HepG2 (cell line): ENCODE results near the gene EMILIN3. TPM values are rescaled to one million over a fixed set of nuclear protein-coding genes. Genes with fewer than 3 reads are reported as not detected.

Experiments used
- AKAP8 ChIP-seq: sonication (generic); formaldehyde crosslinking; IDR thresholded peaks from 2 replicates; pipeline ENCODE4 v1.5.1; 2020; ENCODE audit warnings: mild to moderate bottlenecking, missing genetic modification reagents
- CREB1 ChIP-seq, 2 experiments: fragments of 450-650 bp in 1 of 2; IDR thresholded peaks; 2 replicates each; pipeline ENCODE4 v1.6.1; 2016 to 2017; ENCODE audit warnings: control low read depth in 1 of 2, mild to moderate bottlenecking in 1 of 2, missing compliant biosample characterization in 1 of 2, missing genetic modification characterization in 1 of 2
- ETV6 ChIP-seq: sonication (generic); formaldehyde crosslinking; conservative IDR thresholded peaks from 2 replicates; pipeline ENCODE4 v1.4.0; 2020; ENCODE audit warnings: missing genetic modification reagents
- FLYWCH1 ChIP-seq: sonication (generic); formaldehyde crosslinking; IDR thresholded peaks from 2 replicates; pipeline ENCODE4 v1.8.1; 2023; ENCODE audit warnings: mild to moderate bottlenecking, missing genetic modification reagents
- HIVEP1 ChIP-seq: sonication (generic); formaldehyde crosslinking; IDR thresholded peaks from 2 replicates; pipeline ENCODE4 v1.4.0; 2020; ENCODE audit warnings: mild to moderate bottlenecking, missing genetic modification reagents
- HNF4A ChIP-seq: sonication (generic); formaldehyde crosslinking; IDR thresholded peaks from 2 replicates; pipeline ENCODE4 v1.4.0; 2020; ENCODE audit warnings: missing genetic modification reagents
- KAT8 ChIP-seq: IDR thresholded peaks from 2 replicates; pipeline ENCODE4 v1.6.1; 2016; ENCODE audit warnings: missing genetic modification reagents, missing compliant biosample characterization
- NR2F2 ChIP-seq: IDR thresholded peaks from 2 replicates; pipeline ENCODE4 v1.6.1; 2012; ENCODE audit warnings: low read depth, inconsistent platforms, borderline replicate concordance
- PHF21A ChIP-seq: sonication (generic); formaldehyde crosslinking; IDR thresholded peaks from 2 replicates; pipeline ENCODE4 v1.5.0; 2020; ENCODE audit warnings: mild to moderate bottlenecking, missing genetic modification reagents
- PHF8 ChIP-seq: sonication (generic); formaldehyde crosslinking; IDR thresholded peaks from 2 replicates; pipeline ENCODE4 v1.5.0; 2020; ENCODE audit warnings: missing genetic modification reagents
- RBM22 ChIP-seq: fragments of 200-400 bp; formaldehyde crosslinking; optimal IDR thresholded peaks from 2 replicates; pipeline ENCODE3; 2017; ENCODE audit warnings: mild to moderate bottlenecking, low read length, moderate library complexity
- ZKSCAN8 ChIP-seq: IDR thresholded peaks from 2 replicates; pipeline ENCODE4 v1.6.1; 2016; ENCODE audit warnings: borderline replicate concordance, missing genetic modification reagents, missing compliant biosample characterization
- ZNF367 ChIP-seq: sonication (generic); formaldehyde crosslinking; IDR thresholded peaks from 2 replicates; pipeline ENCODE4 v1.4.0; 2020; ENCODE audit warnings: missing genetic modification reagents, borderline replicate concordance
- ZNF709 ChIP-seq: sonication (generic); formaldehyde crosslinking; IDR thresholded peaks from 2 replicates; pipeline ENCODE4 v1.5.0; 2020; ENCODE audit warnings: mild to moderate bottlenecking, missing genetic modification reagents
- ZNF772 ChIP-seq: sonication (generic); formaldehyde crosslinking; IDR thresholded peaks from 2 replicates; pipeline ENCODE4 v1.5.0; 2020; ENCODE audit warnings: mild to moderate bottlenecking, missing genetic modification reagents
- ZNF883 ChIP-seq: sonication (generic); formaldehyde crosslinking; IDR thresholded peaks from 2 replicates; pipeline ENCODE4 v1.5.1; 2020; ENCODE audit warnings: mild to moderate bottlenecking, missing genetic modification reagents; ENCODE audit errors: not compliant biosample characterization
- ZSCAN20 ChIP-seq: sonication (generic); formaldehyde crosslinking; IDR thresholded peaks from 2 replicates; pipeline ENCODE4 v1.4.0; 2020; ENCODE audit warnings: missing genetic modification reagents, mild to moderate bottlenecking, borderline replicate concordance
- polyA plus RNA-seq, 8 experiments: library from polyadenylated mRNA; depleted of rRNA in 3 of 8; stranded (reverse) in 7 of 8; unstranded in 1 of 8; fragments of >200 nt; fragmentation: Illumina TruSeq in 4 of 8; extraction: Trizol in 4 of 8; gene quantifications; 2 replicates each; pipeline versions ENCODE4 v1.2.1 to v1.2.3, GENCODE V29; 2011 to 2016; ENCODE audit warnings: low read depth in 4 of 8, missing spikeins in 1 of 8, mixed read lengths in 1 of 8; ENCODE audit not compliant: insufficient read depth in 1 of 8
- total RNA-seq, 5 experiments: library from RNA; depleted of rRNA; stranded (reverse); fragments of >200 nt; fragmentation: Illumina TruSeq; extraction: Trizol; gene quantifications; 2 replicates each; pipeline ENCODE4 v1.2.3, GENCODE V29; 2016; ENCODE audit warnings: low read depth in 1 of 5
- TF ChIP-seq, protein P1 (sequence below): fragments of 450-650 bp; IDR thresholded peaks from 2 replicates; pipeline ENCODE4 v1.6.1; 2016
- TF ChIP-seq, protein P2 (sequence below): sonication (generic); formaldehyde crosslinking; IDR thresholded peaks from 2 replicates; pipeline ENCODE4 v1.5.0; 2020; ENCODE audit warnings: mild to moderate bottlenecking, missing genetic modification reagents, borderline replicate concordance
- TF ChIP-seq, protein P3 (sequence below): sonication (generic); formaldehyde crosslinking; IDR thresholded peaks from 2 replicates; pipeline ENCODE4 v1.5.1; 2020; ENCODE audit warnings: mild to moderate bottlenecking, missing genetic modification reagents, moderate library complexity
- TF ChIP-seq, protein P4 (sequence below): sonication (generic); formaldehyde crosslinking; IDR thresholded peaks from 2 replicates; pipeline ENCODE4 v1.4.0; 2020; ENCODE audit warnings: missing genetic modification reagents
- TF ChIP-seq, protein P5 (sequence below): sonication (generic); formaldehyde crosslinking; IDR thresholded peaks from 2 replicates; pipeline ENCODE4 v1.8.0; 2022; ENCODE audit warnings: low read depth, missing genetic modification reagents

Gene EMILIN3
- total and polyA plus RNA-seq, 2 of the 13 experiments (the other 11 are each of a cell fraction or from before 2014, with no cell fraction given), result 0.25 to 0.29 TPM

DNA sequence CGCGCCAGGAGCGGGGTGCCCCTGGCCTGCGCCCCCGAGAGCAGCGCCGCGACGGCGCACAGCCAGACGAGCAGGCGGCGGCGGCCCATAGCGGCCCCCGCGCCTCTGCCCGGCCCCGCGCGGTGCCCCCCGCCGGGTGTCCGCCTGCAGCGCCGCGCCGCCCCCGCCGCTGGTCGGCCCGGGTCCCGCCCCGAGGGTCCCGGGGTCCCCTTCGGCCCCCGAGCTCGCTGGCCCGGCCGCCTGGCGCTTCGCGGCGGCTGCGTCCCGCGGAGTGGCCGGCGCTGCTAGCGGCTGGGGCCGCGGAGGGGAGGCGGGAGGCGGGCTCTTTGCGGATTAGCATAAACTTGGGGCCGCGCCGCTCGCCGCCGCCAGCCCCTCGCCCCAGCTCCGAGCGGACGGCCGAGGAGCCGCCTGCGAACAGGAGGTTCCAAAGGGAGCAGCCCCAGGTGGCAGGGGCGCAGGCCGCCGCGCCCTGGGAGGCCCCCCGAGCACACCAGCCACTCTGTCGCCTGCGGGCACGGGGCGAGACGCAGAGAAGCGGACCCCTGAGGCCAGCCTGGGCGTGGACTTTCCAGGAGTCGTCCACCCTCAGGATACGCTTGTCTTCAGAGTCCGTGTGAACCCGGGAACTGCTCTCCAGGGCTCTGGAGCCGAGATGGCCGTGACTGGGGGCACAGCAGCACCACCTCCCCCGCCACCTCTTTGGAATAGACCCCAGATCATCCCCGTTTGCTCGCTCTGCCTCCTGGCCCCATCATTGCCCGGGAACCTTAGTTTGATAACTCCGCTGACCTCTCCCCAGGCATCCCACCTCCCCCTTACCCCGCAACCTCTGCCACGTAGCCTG lies at the start of gene EMILIN3 (continued):
- TF ChIP-seq, protein P1, sequence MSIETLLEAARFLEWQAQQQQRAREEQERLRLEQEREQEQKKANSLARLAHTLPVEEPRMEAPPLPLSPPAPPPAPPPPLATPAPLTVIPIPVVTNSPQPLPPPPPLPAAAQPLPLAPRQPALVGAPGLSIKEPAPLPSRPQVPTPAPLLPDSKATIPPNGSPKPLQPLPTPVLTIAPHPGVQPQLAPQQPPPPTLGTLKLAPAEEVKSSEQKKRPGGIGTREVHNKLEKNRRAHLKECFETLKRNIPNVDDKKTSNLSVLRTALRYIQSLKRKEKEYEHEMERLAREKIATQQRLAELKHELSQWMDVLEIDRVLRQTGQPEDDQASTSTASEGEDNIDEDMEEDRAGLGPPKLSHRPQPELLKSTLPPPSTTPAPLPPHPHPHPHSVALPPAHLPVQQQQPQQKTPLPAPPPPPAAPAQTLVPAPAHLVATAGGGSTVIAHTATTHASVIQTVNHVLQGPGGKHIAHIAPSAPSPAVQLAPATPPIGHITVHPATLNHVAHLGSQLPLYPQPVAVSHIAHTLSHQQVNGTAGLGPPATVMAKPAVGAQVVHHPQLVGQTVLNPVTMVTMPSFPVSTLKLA, result no peak
- TF ChIP-seq CREB1 (IDR thresholded peaks at IDR 0.05), result no peak
- no peak for TF ChIP-seq CREB1 (CRISPR knock-in tag; IDR thresholded peaks at IDR 0.05)
- TF ChIP-seq ZNF772 (CRISPR knock-in tag), result no peak
- TF ChIP-seq NR2F2, result no peak
- no peak for TF ChIP-seq ZNF709 (CRISPR knock-in tag)
- no peak; the same call in 1 of the 2 replicates for TF ChIP-seq ETV6 (CRISPR knock-in tag)
- TF ChIP-seq, protein P2, sequence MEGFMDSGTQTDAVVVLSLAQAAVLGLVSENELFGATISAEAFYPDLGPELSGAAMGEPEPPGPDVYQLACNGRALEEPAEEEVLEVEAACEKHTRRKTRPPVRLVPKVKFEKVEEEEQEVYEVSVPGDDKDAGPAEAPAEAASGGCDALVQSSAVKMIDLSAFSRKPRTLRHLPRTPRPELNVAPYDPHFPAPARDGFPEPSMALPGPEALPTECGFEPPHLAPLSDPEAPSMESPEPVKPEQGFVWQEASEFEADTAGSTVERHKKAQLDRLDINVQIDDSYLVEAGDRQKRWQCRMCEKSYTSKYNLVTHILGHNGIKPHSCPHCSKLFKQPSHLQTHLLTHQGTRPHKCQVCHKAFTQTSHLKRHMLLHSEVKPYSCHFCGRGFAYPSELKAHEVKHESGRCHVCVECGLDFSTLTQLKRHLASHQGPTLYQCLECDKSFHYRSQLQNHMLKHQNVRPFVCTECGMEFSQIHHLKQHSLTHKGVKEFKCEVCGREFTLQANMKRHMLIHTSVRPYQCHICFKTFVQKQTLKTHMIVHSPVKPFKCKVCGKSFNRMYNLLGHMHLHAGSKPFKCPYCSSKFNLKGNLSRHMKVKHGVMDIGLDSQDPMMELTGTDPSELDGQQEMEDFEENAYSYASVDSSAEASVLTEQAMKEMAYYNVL (CRISPR knock-in tag), result peak; percentile 37; the same call in 1 of the 2 replicates
- TF ChIP-seq KAT8 (CRISPR knock-in tag), result no peak
- no peak for TF ChIP-seq PHF21A (CRISPR knock-in tag)
- no peak for TF ChIP-seq RBM22
- no peak for TF ChIP-seq HNF4A (CRISPR knock-in tag)
- no peak for TF ChIP-seq FLYWCH1 (CRISPR knock-in tag)
- TF ChIP-seq, protein P3, sequence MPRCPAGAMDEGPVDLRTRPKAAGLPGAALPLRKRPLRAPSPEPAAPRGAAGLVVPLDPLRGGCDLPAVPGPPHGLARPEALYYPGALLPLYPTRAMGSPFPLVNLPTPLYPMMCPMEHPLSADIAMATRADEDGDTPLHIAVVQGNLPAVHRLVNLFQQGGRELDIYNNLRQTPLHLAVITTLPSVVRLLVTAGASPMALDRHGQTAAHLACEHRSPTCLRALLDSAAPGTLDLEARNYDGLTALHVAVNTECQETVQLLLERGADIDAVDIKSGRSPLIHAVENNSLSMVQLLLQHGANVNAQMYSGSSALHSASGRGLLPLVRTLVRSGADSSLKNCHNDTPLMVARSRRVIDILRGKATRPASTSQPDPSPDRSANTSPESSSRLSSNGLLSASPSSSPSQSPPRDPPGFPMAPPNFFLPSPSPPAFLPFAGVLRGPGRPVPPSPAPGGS (CRISPR knock-in tag), result peak; percentile 31
- TF ChIP-seq, protein P4, sequence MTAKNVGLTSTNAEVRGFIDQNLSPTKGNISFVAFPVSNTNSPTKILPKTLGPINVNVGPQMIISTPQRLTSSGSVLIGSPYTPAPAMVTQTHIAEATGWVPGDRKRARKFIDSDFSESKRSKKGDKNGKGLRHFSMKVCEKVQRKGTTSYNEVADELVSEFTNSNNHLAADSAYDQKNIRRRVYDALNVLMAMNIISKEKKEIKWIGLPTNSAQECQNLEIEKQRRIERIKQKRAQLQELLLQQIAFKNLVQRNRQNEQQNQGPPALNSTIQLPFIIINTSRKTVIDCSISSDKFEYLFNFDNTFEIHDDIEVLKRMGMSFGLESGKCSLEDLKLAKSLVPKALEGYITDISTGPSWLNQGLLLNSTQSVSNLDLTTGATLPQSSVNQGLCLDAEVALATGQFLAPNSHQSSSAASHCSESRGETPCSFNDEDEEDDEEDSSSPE (CRISPR knock-in tag), result no peak
- TF ChIP-seq, protein P5, sequence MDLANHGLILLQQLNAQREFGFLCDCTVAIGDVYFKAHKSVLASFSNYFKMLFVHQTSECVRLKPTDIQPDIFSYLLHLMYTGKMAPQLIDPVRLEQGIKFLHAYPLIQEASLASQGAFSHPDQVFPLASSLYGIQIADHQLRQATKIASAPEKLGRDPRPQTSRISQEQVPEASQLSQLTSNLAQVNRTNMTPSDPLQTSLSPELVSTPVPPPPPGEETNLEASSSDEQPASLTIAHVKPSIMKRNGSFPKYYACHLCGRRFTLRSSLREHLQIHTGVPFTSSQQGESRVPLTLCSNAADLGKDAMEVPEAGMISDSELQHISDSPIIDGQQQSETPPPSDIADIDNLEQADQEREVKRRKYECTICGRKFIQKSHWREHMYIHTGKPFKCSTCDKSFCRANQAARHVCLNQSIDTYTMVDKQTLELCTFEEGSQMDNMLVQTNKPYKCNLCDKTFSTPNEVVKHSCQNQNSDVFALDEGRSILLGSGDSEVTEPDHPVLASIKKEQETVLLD (CRISPR knock-in tag), result no peak
- TF ChIP-seq HIVEP1, result peak; percentile 71; the same call in 1 of the 2 replicates
- no peak for TF ChIP-seq ZNF883 (CRISPR knock-in tag)
- no peak for TF ChIP-seq AKAP8
- no peak for TF ChIP-seq ZKSCAN8 (CRISPR knock-in tag)
- peak; percentile 36; the same call in 1 of the 2 replicates for TF ChIP-seq PHF8 (CRISPR knock-in tag)
- no peak for TF ChIP-seq ZNF367 (CRISPR knock-in tag)
- TF ChIP-seq ZSCAN20 (CRISPR knock-in tag), result no peak
